ENCODE results near the gene RASSF4.

DNA sequence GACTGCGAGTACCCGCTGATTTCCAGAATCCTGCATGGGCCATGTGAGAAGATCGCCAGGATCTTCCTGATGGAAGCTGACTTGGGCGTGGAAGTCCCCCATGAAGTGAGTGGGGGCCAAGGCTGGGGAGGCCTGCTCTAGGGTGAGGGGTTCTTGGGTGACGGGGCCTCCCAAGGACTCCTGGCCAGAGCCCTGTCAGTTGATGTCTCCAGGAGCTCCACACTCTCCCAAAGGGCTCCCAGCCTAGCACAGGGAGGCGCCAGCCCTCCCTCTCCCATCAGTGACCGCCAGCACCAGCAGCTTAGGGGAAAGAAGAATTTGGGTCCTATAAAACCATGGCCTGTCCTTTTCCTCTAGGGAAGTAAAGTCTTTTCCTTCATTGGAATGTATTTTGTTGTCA lies 31.4 kb downstream of the RASSF4 start:
- TF ChIP-seq, protein P1, sequence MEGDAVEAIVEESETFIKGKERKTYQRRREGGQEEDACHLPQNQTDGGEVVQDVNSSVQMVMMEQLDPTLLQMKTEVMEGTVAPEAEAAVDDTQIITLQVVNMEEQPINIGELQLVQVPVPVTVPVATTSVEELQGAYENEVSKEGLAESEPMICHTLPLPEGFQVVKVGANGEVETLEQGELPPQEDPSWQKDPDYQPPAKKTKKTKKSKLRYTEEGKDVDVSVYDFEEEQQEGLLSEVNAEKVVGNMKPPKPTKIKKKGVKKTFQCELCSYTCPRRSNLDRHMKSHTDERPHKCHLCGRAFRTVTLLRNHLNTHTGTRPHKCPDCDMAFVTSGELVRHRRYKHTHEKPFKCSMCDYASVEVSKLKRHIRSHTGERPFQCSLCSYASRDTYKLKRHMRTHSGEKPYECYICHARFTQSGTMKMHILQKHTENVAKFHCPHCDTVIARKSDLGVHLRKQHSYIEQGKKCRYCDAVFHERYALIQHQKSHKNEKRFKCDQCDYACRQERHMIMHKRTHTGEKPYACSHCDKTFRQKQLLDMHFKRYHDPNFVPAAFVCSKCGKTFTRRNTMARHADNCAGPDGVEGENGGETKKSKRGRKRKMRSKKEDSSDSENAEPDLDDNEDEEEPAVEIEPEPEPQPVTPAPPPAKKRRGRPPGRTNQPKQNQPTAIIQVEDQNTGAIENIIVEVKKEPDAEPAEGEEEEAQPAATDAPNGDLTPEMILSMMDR (IDR thresholded peaks at IDR 0.05): no peak
- TF ChIP-seq POLR2A (IDR thresholded peaks at IDR 0.05): no peak

Data from heart left ventricle (tissue), 13 donors.